K562 (cell line): ENCODE measurements around the gene SMIM12. TPM values are rescaled to one million over a fixed set of nuclear protein-coding genes. Genes with fewer than 3 reads are reported as not detected.

Experiments
- ATF7 ChIP-seq: fragments of 450-650 bp; IDR thresholded peaks from 2 replicates; pipeline ENCODE4 v1.7.1; 2014; ENCODE audit warnings: mild to moderate bottlenecking, moderate library complexity
- BHLHE40 ChIP-seq: IDR thresholded peaks from 2 replicates; pipeline ENCODE4 v1.6.1; 2011; ENCODE audit warnings: low read length, improper control_type of control experiment
- CBX5 ChIP-seq: IDR thresholded peaks from 2 replicates; pipeline ENCODE4 v1.6.1; 2014; ENCODE audit warnings: low read depth, borderline replicate concordance
- HMBOX1 ChIP-seq: sonication (generic); IDR thresholded peaks from 2 replicates; pipeline ENCODE4 v1.6.1; 2016
- POLR2B ChIP-seq: fragments of 450-650 bp; IDR thresholded peaks from 2 replicates; pipeline ENCODE4 v1.6.1; 2018; ENCODE audit warnings: low read depth; ENCODE audit not compliant: partially characterized antibody
- RAD21 ChIP-seq, 2 experiments: fragments of 250-450 bp in 1 of 2; fragments of 450-650 bp in 1 of 2; sonication (Bioruptor Pico) in 1 of 2; formaldehyde crosslinking in 1 of 2; IDR thresholded peaks in 1 of 2; conservative IDR thresholded peaks in 1 of 2; 2 replicates each; pipeline versions ENCODE4 v1.4.0 to v1.8.0; 2020 to 2022; ENCODE audit warnings: mild to moderate bottlenecking in 2 of 2, moderate library complexity in 1 of 2
- SMARCB1 ChIP-seq: IDR thresholded peaks from 2 replicates; pipeline ENCODE4 v1.6.1; 2011; ENCODE audit warnings: improper control_type of control experiment, low read depth; ENCODE audit not compliant: insufficient read length
- SMC3 ChIP-seq: conservative IDR thresholded peaks from 2 replicates; pipeline ENCODE4 v1.6.1; 2011; ENCODE audit warnings: low read depth, low read length, improper control_type of control experiment; ENCODE audit not compliant: insufficient read depth
- SPI1 ChIP-seq: IDR thresholded peaks from 2 replicates; pipeline ENCODE4 v1.6.1; 2011; ENCODE audit warnings: low read depth, low read length, control low read depth, borderline replicate concordance
- TEAD1 ChIP-seq, 2 experiments: fragments of 450-650 bp in 1 of 2; sonication (generic) in 1 of 2; formaldehyde crosslinking; IDR thresholded peaks; 2 replicates each; pipeline versions ENCODE4 v1.4.0 to v1.8.0; 2020 to 2022; ENCODE audit warnings: mild to moderate bottlenecking in 2 of 2, missing genetic modification reagents in 1 of 2
- ZNF24 ChIP-seq: fragments of 450-650 bp; IDR thresholded peaks from 2 replicates; pipeline ENCODE4 v1.6.1; 2016
- ZNF384 ChIP-seq: IDR thresholded peaks from 2 replicates; pipeline ENCODE4 v1.6.1; 2012; ENCODE audit warnings: low read depth, low read length, improper control_type of control experiment
- polyA plus RNA-seq, 8 experiments: library from polyadenylated mRNA; depleted of rRNA in 4 of 8; stranded (reverse) in 5 of 8; unstranded in 3 of 8; fragments of >200 nt; fragmentation: Nextera tagmentation in 2 of 8; fragmentation: Illumina TruSeq in 1 of 8; extraction: Ambion mirVana in 2 of 8; extraction: Trizol in 1 of 8; gene quantifications; 2 replicates each; pipeline versions ENCODE4 v1.2.1 to v1.2.3, GENCODE V29; 2011 to 2014; ENCODE audit warnings: inconsistent platforms in 1 of 8, missing spikeins in 1 of 8
- total RNA-seq, 7 experiments: library from RNA; depleted of rRNA in 6 of 7; stranded (reverse); fragments of >200 nt in 6 of 7; fragmentation: Illumina TruSeq in 2 of 7; extraction: Trizol in 2 of 7; gene quantifications; 2 replicates each; pipeline versions ENCODE4 v1.2.1 to v1.2.3, GENCODE V29; 2011 to 2021; ENCODE audit warnings: low replicate concordance in 1 of 7
- TF ChIP-seq, protein P1 (sequence below): sonication (generic); formaldehyde crosslinking; IDR thresholded peaks from 2 replicates; pipeline ENCODE4 v1.8.0; 2022; ENCODE audit warnings: mild to moderate bottlenecking, low read depth, missing genetic modification reagents
- TF ChIP-seq, protein P2 (sequence below): fragments of 250-450 bp; sonication (Bioruptor Pico); IDR thresholded peaks from 2 replicates; pipeline ENCODE4 v1.8.0; 2021; ENCODE audit warnings: moderate library complexity, mild to moderate bottlenecking, inconsistent platforms
- TF ChIP-seq, protein P3 (sequence below), 3 experiments: fragments of 200-800 bp in 1 of 3; sonication (Bioruptor generic) in 1 of 3; sonication (generic) in 1 of 3; formaldehyde crosslinking in 1 of 3; IDR thresholded peaks; 2 replicates each; pipeline versions ENCODE4 v1.6.1 to v1.8.0; 2016 to 2022; ENCODE audit warnings: mild to moderate bottlenecking in 2 of 3, missing compliant biosample characterization in 2 of 3, missing genetic modification characterization in 2 of 3, missing genetic modification reagents in 1 of 3
- TF ChIP-seq, protein P4 (sequence below): fragments of 450-650 bp; IDR thresholded peaks from 2 replicates; pipeline ENCODE4 v1.6.1; 2017; ENCODE audit warnings: antibody characterized with exemption
- TF ChIP-seq, protein P5 (sequence below): fragments of 250-450 bp; sonication (Bioruptor Pico); IDR thresholded peaks from 2 replicates; pipeline ENCODE4 v1.8.0; 2022; ENCODE audit warnings: inconsistent platforms, mild to moderate bottlenecking, moderate library complexity, borderline replicate concordance
- TF ChIP-seq, protein P6 (sequence below): sonication (generic); formaldehyde crosslinking; IDR thresholded peaks from 2 replicates; pipeline ENCODE4 v1.9.0; 2022; ENCODE audit warnings: mild to moderate bottlenecking, missing genetic modification reagents

Gene SMIM12
- total and polyA plus RNA-seq, 9 of the 15 experiments (the other 6 are each of a cell fraction or from before 2014, with no cell fraction given): 51.7 to 112 (median 63.9) TPM

DNA sequence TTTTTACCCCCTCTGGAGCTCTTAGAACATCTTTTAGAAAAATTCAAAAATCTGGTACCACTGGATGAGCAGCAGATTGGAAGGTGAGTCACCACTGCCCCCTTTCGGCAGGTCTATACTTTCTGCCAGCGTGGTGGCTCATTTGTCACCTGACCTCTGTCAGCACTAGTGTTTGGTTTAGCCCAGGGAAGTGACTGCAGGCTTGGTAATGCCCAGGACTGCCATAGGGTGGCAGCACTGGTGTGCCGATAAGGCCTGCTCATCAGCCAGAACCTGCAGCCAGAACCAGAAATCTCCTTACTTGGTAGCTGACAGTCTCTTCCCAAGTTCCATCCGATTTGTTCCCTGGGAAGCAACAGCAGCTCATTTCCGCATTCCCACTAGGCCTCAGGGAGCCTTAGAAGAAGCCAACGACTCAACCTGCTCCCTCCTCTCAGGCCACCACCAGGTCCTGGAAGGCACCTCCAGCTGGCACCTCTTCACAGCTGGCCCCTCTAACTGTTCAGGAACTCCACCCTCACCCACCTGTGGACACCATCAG is 6.8 kb downstream of the SMIM12 start (continued):
- TF ChIP-seq, protein P1, sequence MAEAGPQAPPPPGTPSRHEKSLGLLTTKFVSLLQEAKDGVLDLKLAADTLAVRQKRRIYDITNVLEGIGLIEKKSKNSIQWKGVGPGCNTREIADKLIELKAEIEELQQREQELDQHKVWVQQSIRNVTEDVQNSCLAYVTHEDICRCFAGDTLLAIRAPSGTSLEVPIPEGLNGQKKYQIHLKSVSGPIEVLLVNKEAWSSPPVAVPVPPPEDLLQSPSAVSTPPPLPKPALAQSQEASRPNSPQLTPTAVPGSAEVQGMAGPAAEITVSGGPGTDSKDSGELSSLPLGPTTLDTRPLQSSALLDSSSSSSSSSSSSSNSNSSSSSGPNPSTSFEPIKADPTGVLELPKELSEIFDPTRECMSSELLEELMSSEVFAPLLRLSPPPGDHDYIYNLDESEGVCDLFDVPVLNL (CRISPR knock-in tag): 0 out of 2 replicates have a peak, but pooled peaks have one; percentile 10
- TF ChIP-seq RAD21 (CRISPR knock-in tag; conservative IDR thresholded peaks at IDR 0.05 in 1 of 2, IDR thresholded peaks at IDR 0.05 in 1 of 2) (peak; percentile 97 to 98), ATF7 (peak; percentile 83), SMARCB1 (no peak), ZNF384 (peak; percentile 56; the same call in 1 of the 2 replicates), HMBOX1 (peak; percentile 68; the same call in 1 of the 2 replicates), SPI1 (peak; percentile 36; the same call in 1 of the 2 replicates), TEAD1 (CRISPR knock-in tag; IDR thresholded peaks at IDR 0.05) (0 out of 4 replicates have a peak, but pooled peaks of 1 of the 2 experiments have one; percentile 50), BHLHE40 (peak; percentile 93), CBX5 (no peak; the same call in 1 of the 2 replicates), POLR2B (peak; percentile 14), SMC3 (peak; percentile 90), ZNF24 (0 out of 2 replicates have a peak, but pooled peaks have one; percentile 49)
- TF ChIP-seq, protein P2, sequence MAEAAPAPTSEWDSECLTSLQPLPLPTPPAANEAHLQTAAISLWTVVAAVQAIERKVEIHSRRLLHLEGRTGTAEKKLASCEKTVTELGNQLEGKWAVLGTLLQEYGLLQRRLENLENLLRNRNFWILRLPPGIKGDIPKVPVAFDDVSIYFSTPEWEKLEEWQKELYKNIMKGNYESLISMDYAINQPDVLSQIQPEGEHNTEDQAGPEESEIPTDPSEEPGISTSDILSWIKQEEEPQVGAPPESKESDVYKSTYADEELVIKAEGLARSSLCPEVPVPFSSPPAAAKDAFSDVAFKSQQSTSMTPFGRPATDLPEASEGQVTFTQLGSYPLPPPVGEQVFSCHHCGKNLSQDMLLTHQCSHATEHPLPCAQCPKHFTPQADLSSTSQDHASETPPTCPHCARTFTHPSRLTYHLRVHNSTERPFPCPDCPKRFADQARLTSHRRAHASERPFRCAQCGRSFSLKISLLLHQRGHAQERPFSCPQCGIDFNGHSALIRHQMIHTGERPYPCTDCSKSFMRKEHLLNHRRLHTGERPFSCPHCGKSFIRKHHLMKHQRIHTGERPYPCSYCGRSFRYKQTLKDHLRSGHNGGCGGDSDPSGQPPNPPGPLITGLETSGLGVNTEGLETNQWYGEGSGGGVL (CRISPR knock-in tag): no peak
- TF ChIP-seq, protein P3, sequence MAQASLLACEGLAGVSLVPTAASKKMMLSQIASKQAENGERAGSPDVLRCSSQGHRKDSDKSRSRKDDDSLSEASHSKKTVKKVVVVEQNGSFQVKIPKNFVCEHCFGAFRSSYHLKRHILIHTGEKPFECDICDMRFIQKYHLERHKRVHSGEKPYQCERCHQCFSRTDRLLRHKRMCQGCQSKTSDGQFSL (CRISPR knock-in tag; IDR thresholded peaks at IDR 0.05): no peak
- TF ChIP-seq, protein P3 (tag; IDR thresholded peaks at IDR 0.05): no peak
- TF ChIP-seq, protein P4, sequence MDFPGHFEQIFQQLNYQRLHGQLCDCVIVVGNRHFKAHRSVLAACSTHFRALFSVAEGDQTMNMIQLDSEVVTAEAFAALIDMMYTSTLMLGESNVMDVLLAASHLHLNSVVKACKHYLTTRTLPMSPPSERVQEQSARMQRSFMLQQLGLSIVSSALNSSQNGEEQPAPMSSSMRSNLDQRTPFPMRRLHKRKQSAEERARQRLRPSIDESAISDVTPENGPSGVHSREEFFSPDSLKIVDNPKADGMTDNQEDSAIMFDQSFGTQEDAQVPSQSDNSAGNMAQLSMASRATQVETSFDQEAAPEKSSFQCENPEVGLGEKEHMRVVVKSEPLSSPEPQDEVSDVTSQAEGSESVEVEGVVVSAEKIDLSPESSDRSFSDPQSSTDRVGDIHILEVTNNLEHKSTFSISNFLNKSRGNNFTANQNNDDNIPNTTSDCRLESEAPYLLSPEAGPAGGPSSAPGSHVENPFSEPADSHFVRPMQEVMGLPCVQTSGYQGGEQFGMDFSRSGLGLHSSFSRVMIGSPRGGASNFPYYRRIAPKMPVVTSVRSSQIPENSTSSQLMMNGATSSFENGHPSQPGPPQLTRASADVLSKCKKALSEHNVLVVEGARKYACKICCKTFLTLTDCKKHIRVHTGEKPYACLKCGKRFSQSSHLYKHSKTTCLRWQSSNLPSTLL: no peak
- TF ChIP-seq, protein P5, sequence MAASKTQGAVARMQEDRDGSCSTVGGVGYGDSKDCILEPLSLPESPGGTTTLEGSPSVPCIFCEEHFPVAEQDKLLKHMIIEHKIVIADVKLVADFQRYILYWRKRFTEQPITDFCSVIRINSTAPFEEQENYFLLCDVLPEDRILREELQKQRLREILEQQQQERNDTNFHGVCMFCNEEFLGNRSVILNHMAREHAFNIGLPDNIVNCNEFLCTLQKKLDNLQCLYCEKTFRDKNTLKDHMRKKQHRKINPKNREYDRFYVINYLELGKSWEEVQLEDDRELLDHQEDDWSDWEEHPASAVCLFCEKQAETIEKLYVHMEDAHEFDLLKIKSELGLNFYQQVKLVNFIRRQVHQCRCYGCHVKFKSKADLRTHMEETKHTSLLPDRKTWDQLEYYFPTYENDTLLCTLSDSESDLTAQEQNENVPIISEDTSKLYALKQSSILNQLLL (CRISPR knock-in tag): no peak
- TF ChIP-seq, protein P6, sequence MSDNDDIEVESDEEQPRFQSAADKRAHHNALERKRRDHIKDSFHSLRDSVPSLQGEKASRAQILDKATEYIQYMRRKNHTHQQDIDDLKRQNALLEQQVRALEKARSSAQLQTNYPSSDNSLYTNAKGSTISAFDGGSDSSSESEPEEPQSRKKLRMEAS (CRISPR knock-in tag): peak; percentile 64
